Activated T-helper 17 cell treated with anti-CD3 and anti-CD28 coated beads, Interleukin-2, amount 50 U/mL, for 72 hours (primary cell): ENCODE results near the gene SGCG. TPM values are rescaled to one million over a fixed set of nuclear protein-coding genes. Genes with fewer than 3 reads are reported as not detected.
"Not testable (repeated sequence)": the region's sequence is repeated elsewhere in the genome, so short reads cannot be mapped to it uniquely, and the experiment has no call there.

ENCODE experiments used
- ATAC-seq: fragments of 150-1000 bp; cut with Tn5 transposase; replicated peaks from 2 replicates; pipeline ENCODE4 v1.10.0; 2021; ENCODE audit warnings: mild to moderate bottlenecking, moderate library complexity
- H3K27ac Mint-ChIP-seq: one replicate; pipeline ENCODE4 v1.8.0; 2022; ENCODE audit warnings: mixed read lengths
- H3K27me3 Mint-ChIP-seq: one replicate; pipeline ENCODE4 v1.8.0; 2022; ENCODE audit warnings: mixed read lengths
- H3K36me3 Mint-ChIP-seq: one replicate; pipeline ENCODE4 v1.8.0; 2022; ENCODE audit warnings: low read depth, mild to moderate bottlenecking, mixed read lengths
- H3K4me1 Mint-ChIP-seq: one replicate; pipeline ENCODE4 v1.8.0; 2022; ENCODE audit warnings: mixed read lengths
- H3K4me3 Mint-ChIP-seq: one replicate; pipeline ENCODE4 v1.8.0; 2022; ENCODE audit warnings: mild to moderate bottlenecking, mixed read lengths
- H3K9me3 Mint-ChIP-seq: one replicate; pipeline ENCODE4 v1.8.0; 2022; ENCODE audit warnings: mixed read lengths
- total RNA-seq, 2 donors: library from RNA; stranded (reverse); gene quantifications; one replicate each; pipeline ENCODE4 v1.2.3, GENCODE V29; 2022

SGCG gene
- total RNA-seq, 2 donors from 2014 or later = not detected

GRCh38 chr13:23271331-23271730, 90.6 kb downstream of the SGCG start:
- Mint-ChIP-seq H3K27me3 (no peaks in the 10 kb centered on the region), H3K4me3 (no peak overlapping the region), H3K4me1 (peaks cover 5% of the 10 kb centered on the region), H3K36me3 (no peaks in the 10 kb centered on the region), H3K9me3 (no peaks in the 10 kb centered on the region), H3K27ac (no peak overlapping the region)
- ATAC-seq = no peak

GRCh38 chr13:23273498-23273897, 92.7 kb downstream of the SGCG start:
- no peak overlapping the region for H3K4me3 Mint-ChIP-seq
- H3K27me3 Mint-ChIP-seq = no peaks in the 10 kb centered on the region
- no peak for ATAC-seq
- no peak overlapping the region for H3K27ac Mint-ChIP-seq
- peaks cover under 1% of the 10 kb centered on the region for H3K4me1 Mint-ChIP-seq
- no peaks in the 10 kb centered on the region for H3K36me3 Mint-ChIP-seq
- no peaks in the 10 kb centered on the region for H3K9me3 Mint-ChIP-seq

- no peaks in the 10 kb centered on the region for H3K9me3 Mint-ChIP-seq
- H3K4me1 Mint-ChIP-seq = no peaks in the 10 kb centered on the region
- no peak for ATAC-seq
- H3K27me3 Mint-ChIP-seq = peaks cover 33% of the 10 kb centered on the region
- H3K27ac Mint-ChIP-seq = no peak overlapping the region
- no peaks in the 10 kb centered on the region for H3K36me3 Mint-ChIP-seq
- no peak overlapping the region for H3K4me3 Mint-ChIP-seq
Observed at GRCh38 chr13:23279321-23279720, 98.5 kb downstream of the SGCG start.

- Mint-ChIP-seq H3K36me3 (no peaks in the 10 kb centered on the region), H3K27ac (no peak overlapping the region), H3K4me1 (no peaks in the 10 kb centered on the region), H3K9me3 (no peaks in the 10 kb centered on the region), H3K4me3 (no peak overlapping the region), H3K27me3 (peaks cover 21% of the 10 kb centered on the region)
- no peak for ATAC-seq
Observed at GRCh38 chr13:23288564-23288963, 107.8 kb downstream of the SGCG start.

- Mint-ChIP-seq H3K9me3 (no peaks in the 10 kb centered on the region), H3K4me1 (no peaks in the 10 kb centered on the region), H3K4me3 (no peak overlapping the region), H3K36me3 (no peaks in the 10 kb centered on the region), H3K27ac (no peak overlapping the region), H3K27me3 (peaks cover 20% of the 10 kb centered on the region)
- ATAC-seq = no peak
Observed at GRCh38 chr13:23288995-23289394, 108.2 kb downstream of the SGCG start.

GRCh38 chr13:23289917-23290357, 109.2 kb downstream of the SGCG start:
- no peaks in the 10 kb centered on the region for H3K36me3 Mint-ChIP-seq
- peaks cover 13% of the 10 kb centered on the region for H3K27me3 Mint-ChIP-seq
- no peaks in the 10 kb centered on the region for H3K4me1 Mint-ChIP-seq
- H3K27ac Mint-ChIP-seq = no peak overlapping the region
- ATAC-seq = no peak
- no peaks in the 10 kb centered on the region for H3K9me3 Mint-ChIP-seq
- H3K4me3 Mint-ChIP-seq = no peak overlapping the region

GRCh38 chr13:23292586-23292985, 111.8 kb downstream of the SGCG start:
- ATAC-seq = no peak
- Mint-ChIP-seq H3K36me3 (no peaks in the 10 kb centered on the region), H3K4me3 (no peak overlapping the region), H3K27me3 (peaks cover 12% of the 10 kb centered on the region), H3K4me1 (no peaks in the 10 kb centered on the region), H3K27ac (no peak overlapping the region), H3K9me3 (no peaks in the 10 kb centered on the region)

GRCh38 chr13:23314837-23315236, 134.1 kb downstream of the SGCG start:
- not testable (repeated sequence) for H3K4me3 Mint-ChIP-seq, ATAC-seq, H3K4me1 Mint-ChIP-seq, H3K9me3 Mint-ChIP-seq, H3K27ac Mint-ChIP-seq, H3K36me3 Mint-ChIP-seq
- peaks cover 15% of the 10 kb centered on the region for H3K27me3 Mint-ChIP-seq

- no peaks in the 10 kb centered on the region for H3K4me1 Mint-ChIP-seq
- H3K27me3 Mint-ChIP-seq = peaks cover 10% of the 10 kb centered on the region
- ATAC-seq = no peak
- H3K27ac Mint-ChIP-seq = no peak overlapping the region
- H3K9me3 Mint-ChIP-seq = no peaks in the 10 kb centered on the region
- no peak overlapping the region for H3K4me3 Mint-ChIP-seq
- no peaks in the 10 kb centered on the region for H3K36me3 Mint-ChIP-seq
Observed at GRCh38 chr13:23319883-23320224, 139.1 kb downstream of the SGCG start.

- no peaks in the 10 kb centered on the region for H3K9me3 Mint-ChIP-seq
- ATAC-seq = peak; percentile 8
Observed at GRCh38 chr13:23320926-23321534, 140.3 kb downstream of the SGCG start.

GRCh38 chr13:23321535-23322241, 140.9 kb downstream of the SGCG start:
- Mint-ChIP-seq H3K9me3 (no peaks in the 10 kb centered on the region), H3K36me3 (no peaks in the 10 kb centered on the region), H3K27me3 (peaks cover 10% of the 10 kb centered on the region), H3K4me1 (no peaks in the 10 kb centered on the region), H3K27ac (peak overlapping the region; percentile 42), H3K4me3 (peak overlapping the region; percentile 69)
- ATAC-seq = peak; percentile 83

More at GRCh38 chr13:23320926-23321534, 140.3 kb downstream of the SGCG start:
- Mint-ChIP-seq H3K4me3 (peak overlapping the region; percentile 69), H3K4me1 (no peaks in the 10 kb centered on the region), H3K36me3 (no peaks in the 10 kb centered on the region), H3K27ac (peak overlapping the region; percentile 42), H3K27me3 (peaks cover 10% of the 10 kb centered on the region)

GRCh38 chr13:23322353-23323336, 141.9 kb downstream of the SGCG start:
- Mint-ChIP-seq H3K9me3 (no peaks in the 10 kb centered on the region), H3K36me3 (no peaks in the 10 kb centered on the region), H3K27ac (no peak overlapping the region), H3K4me3 (peak overlapping the region; percentile 69), H3K27me3 (peaks cover 6% of the 10 kb centered on the region), H3K4me1 (no peaks in the 10 kb centered on the region)
- ATAC-seq = no peak

GRCh38 chr13:23323946-23324709, 143.3 kb downstream of the SGCG start:
- no peaks in the 10 kb centered on the region for H3K27me3 Mint-ChIP-seq
- H3K36me3 Mint-ChIP-seq = no peaks in the 10 kb centered on the region
- no peaks in the 10 kb centered on the region for H3K9me3 Mint-ChIP-seq
- H3K4me1 Mint-ChIP-seq = no peaks in the 10 kb centered on the region
- H3K27ac Mint-ChIP-seq = no peak overlapping the region
- H3K4me3 Mint-ChIP-seq = no peak overlapping the region
- ATAC-seq = no peak

GRCh38 chr13:23325191-23325590, 144.4 kb downstream of the SGCG start:
- H3K36me3 Mint-ChIP-seq = no peaks in the 10 kb centered on the region
- H3K27me3 Mint-ChIP-seq = no peaks in the 10 kb centered on the region
- no peaks in the 10 kb centered on the region for H3K4me1 Mint-ChIP-seq
- peak; percentile 23 for ATAC-seq
- no peaks in the 10 kb centered on the region for H3K9me3 Mint-ChIP-seq
- H3K27ac Mint-ChIP-seq = no peak overlapping the region
- no peak overlapping the region for H3K4me3 Mint-ChIP-seq
